ENCODE measurements around the gene CDH13. TPM values are rescaled to one million over a fixed set of nuclear protein-coding genes. Genes with fewer than 3 reads are reported as not detected.
A peak's percentile ranks its signal among the peaks of the same experiment; 100 is the strongest.

Gene CDH13
- total RNA-seq, 1 experiment from 2014 or later = 0.80 TPM

DNA sequence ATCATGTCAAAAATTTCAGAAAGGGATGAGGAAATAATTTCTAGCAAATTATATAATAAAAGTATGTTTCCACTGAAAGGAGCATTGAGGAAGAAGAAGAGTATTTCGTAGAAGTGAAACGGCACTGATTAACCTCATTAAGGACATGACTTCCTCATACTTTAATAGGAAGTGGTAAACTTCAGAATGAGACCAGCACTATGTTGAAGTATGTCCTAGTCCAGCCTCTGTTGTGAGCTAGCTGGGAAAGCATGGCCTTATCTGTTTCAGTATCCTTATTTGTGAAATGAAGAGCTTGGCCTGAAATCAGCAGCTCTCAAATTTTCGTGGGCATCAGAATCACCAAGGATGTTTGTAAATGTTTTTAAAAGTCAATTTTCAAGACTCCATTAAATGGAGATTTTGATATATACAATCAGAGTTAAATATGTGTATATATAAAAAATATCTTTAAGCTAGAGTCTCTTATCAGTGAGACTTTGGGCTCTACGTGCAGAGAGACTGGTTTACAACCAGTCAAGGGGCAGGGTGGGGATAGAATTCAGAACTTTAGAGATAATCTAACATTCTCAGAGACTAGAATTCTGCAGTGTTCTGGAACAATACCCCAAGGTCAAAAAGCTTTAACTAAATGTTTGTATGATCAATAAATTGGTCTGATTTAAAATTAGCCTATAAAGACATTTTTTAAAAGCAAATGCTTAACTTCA, 365.4 kb downstream of the CDH13 start:
- no peaks in the 10 kb centered on the region for H3K27me3 ChIP-seq (ENCODE audit: control insufficient read depth, insufficient read depth, low read length)
- no peaks in the 10 kb centered on the region for H3K36me3 ChIP-seq (replicated peaks; ENCODE audit: control insufficient read depth, insufficient read depth, low read length)
- H3K4me3 ChIP-seq (ENCODE audit: insufficient read depth, low read depth, low read length) = no peak overlapping the region
- DNase-seq = no peak

DNA sequence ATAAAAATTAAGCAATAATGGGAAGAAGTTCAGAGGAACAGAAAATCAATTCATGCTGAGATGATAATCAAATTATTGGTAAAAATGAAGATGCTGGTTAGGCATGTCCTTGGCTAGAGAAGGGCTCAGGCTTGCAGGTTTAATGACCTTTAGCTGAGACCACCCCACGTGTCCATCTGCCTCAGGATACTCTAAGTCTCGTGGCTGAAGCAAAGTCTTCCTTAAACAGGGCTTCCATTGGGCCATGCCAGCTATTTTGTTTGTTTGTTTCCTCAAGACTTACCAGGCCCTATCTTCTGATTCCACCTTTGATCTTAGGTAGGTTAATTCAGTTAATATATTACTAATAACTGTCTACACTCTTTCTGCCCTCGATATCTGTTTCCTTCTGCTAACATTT, 366.0 kb downstream of the CDH13 start:
- DNase-seq = no peak
- H3K4me3 ChIP-seq (ENCODE audit: insufficient read depth, low read depth, low read length) = no peak overlapping the region

DNA sequence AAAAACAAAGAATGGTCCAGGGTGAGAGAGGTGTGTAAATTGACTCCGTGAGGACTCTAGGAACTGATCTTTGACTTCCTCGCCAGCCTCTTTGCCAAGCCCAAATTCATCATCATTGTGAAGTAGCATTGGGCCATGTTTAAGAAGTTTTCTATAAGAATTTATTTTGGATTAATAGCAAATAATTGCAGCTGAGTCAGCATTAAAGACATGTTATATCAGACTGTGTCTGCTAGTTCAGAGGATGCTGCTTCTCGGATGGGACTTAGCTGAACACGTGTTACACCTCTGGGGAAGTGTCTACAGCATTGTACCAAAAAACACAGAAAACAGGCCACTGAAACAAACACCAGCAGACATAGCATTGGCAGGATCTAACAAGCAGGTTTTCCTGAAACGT, 366.6 kb downstream of the CDH13 start:
- no peak for DNase-seq
- Histone ChIP-seq H3K27me3 (ENCODE audit: control insufficient read depth, insufficient read depth, low read length) (no peaks in the 10 kb centered on the region), H3K4me3 (ENCODE audit: insufficient read depth, low read depth, low read length) (no peak overlapping the region), H3K36me3 (replicated peaks; ENCODE audit: control insufficient read depth, insufficient read depth, low read length) (no peaks in the 10 kb centered on the region)

More for the DNA sequence above, 366.0 kb downstream of the CDH13 start:
- Histone ChIP-seq H3K36me3 (replicated peaks; ENCODE audit: control insufficient read depth, insufficient read depth, low read length) (no peaks in the 10 kb centered on the region), H3K27me3 (ENCODE audit: control insufficient read depth, insufficient read depth, low read length) (no peaks in the 10 kb centered on the region)

DNA sequence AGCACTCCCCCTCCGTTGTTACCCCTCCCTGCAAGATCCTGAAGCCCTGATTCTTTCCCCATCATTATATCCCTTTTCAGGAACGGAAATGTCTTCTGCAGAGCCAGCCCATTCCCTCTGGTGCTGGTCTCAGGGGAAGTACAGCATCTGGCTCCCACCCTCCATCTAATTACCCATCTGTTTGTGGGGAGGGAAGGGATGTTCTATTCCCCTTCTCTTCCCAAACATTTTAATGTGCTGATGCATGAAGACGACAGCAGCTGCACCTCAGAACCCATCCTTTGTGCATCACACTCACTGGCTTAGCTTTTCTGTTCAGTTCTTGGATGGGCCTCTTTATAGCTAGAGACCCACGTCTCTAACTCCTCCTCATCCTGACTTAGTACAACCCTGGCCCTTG, 367.2 kb downstream of the CDH13 start:
- no peaks in the 10 kb centered on the region for H3K36me3 ChIP-seq (replicated peaks; ENCODE audit: control insufficient read depth, insufficient read depth, low read length)
- no peak for DNase-seq
- no peaks in the 10 kb centered on the region for H3K27me3 ChIP-seq (ENCODE audit: control insufficient read depth, insufficient read depth, low read length)
- H3K4me3 ChIP-seq (ENCODE audit: insufficient read depth, low read depth, low read length) = no peak overlapping the region

DNA sequence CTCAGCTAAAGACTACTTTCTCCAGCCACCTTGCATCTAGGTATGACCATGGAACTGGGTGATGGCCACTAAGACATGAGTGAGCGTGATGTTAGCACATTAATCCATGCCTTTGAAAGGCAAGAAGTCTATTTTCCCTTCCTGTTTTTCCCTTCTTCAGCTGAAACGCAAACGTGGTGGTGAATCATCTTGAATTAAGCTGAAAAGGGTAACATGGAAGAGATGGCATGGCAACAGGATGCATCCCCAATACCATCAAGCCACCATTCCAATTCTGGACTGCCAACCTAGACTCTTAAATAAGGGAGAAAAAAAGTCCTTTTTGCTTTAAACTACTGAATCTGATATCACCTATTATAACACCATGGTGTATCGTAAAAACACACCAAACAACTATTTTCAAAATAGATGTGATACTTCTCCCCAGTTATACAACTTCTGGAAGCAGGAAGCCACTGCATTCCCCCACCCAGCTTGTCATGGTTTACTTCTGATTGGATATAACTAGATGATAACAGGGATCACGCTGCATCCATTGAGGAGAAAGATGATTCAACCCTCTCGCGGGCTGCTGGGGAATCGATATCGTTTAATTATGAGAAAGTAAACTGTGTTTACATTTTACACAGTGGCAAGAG, 368.6 kb downstream of the CDH13 start:
- no peaks in the 10 kb centered on the region for H3K36me3 ChIP-seq (replicated peaks; ENCODE audit: control insufficient read depth, insufficient read depth, low read length)
- no peak overlapping the region for H3K4me3 ChIP-seq (ENCODE audit: insufficient read depth, low read depth, low read length)
- no peaks in the 10 kb centered on the region for H3K27me3 ChIP-seq (ENCODE audit: control insufficient read depth, insufficient read depth, low read length)
- DNase-seq = no peak

DNA sequence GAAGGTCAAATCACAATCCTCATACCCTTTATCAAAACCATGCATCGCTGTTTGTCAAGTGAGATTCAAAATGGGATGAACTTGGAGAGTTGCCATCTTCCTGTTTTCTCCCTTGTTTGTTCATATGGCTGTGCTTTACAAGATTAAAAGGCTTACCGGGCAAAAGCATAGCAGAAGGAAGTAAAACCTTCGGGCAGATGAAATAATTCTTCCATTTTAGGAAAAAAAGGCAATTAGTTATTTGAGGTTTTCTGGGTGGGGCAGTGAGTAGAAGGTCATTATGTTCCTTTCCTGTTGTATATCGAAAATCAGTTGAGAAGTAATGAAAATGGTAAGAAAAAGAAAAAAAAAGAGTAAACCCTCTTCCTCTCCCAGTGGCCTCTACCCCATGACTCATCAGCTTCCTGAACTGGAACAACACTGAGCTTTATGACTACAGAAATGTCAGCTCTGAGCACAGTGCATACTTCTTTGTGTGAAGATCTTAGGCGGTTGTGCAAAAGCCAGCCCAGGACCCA, 369.2 kb downstream of the CDH13 start:
- H3K4me3 ChIP-seq (ENCODE audit: insufficient read depth, low read depth, low read length) = no peak overlapping the region

DNA sequence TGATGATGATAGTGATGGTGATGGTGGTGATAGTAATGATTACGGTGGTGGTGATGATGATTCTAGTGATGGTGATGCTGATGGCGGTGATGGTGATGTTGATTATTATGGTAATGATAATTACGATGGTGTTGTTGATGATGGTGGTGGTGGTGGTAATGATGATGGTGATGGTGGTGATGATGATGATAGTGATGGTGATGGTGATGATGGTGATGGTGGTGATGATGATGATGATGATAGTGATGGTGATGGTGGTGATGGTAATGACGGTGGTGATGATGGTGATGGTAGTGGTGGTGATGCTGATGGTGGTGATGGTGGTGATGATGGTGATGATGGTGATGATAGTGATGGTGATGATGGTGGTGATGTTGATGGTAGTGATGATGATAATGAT, 370.0 kb downstream of the CDH13 start:
- no peak overlapping the region for H3K4me3 ChIP-seq (ENCODE audit: insufficient read depth, low read depth, low read length)
- no peaks in the 10 kb centered on the region for H3K36me3 ChIP-seq (replicated peaks; ENCODE audit: control insufficient read depth, insufficient read depth, low read length)
- no peaks in the 10 kb centered on the region for H3K27me3 ChIP-seq (ENCODE audit: control insufficient read depth, insufficient read depth, low read length)
- no peak for DNase-seq

More for the DNA sequence above, 369.2 kb downstream of the CDH13 start:
- H3K36me3 ChIP-seq (replicated peaks; ENCODE audit: control insufficient read depth, insufficient read depth, low read length) = no peaks in the 10 kb centered on the region
- no peak for DNase-seq
- H3K27me3 ChIP-seq (ENCODE audit: control insufficient read depth, insufficient read depth, low read length) = no peaks in the 10 kb centered on the region

DNA sequence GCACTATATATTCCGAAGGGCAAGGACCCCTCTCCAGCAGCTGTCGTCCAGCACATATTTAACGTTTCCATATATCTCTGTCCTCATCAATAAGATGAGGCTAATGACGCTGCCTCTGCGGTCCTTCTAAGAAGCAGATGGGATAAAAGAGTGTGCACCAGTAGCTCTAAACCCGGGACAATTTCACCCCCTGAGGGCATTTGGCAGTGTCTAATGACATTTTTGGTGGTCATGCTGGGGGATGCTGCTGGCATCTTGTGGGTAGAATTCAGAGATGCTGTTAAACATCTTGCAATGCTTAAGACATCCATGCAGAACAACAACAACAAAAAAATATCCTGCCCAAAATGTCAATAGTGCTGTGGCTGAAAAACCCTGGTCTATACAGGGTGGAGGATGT, 372.9 kb downstream of the CDH13 start:
- Histone ChIP-seq H3K36me3 (replicated peaks; ENCODE audit: control insufficient read depth, insufficient read depth, low read length) (no peaks in the 10 kb centered on the region), H3K4me3 (ENCODE audit: insufficient read depth, low read depth, low read length) (no peak overlapping the region), H3K27me3 (ENCODE audit: control insufficient read depth, insufficient read depth, low read length) (no peaks in the 10 kb centered on the region)
- no peak for DNase-seq

DNA sequence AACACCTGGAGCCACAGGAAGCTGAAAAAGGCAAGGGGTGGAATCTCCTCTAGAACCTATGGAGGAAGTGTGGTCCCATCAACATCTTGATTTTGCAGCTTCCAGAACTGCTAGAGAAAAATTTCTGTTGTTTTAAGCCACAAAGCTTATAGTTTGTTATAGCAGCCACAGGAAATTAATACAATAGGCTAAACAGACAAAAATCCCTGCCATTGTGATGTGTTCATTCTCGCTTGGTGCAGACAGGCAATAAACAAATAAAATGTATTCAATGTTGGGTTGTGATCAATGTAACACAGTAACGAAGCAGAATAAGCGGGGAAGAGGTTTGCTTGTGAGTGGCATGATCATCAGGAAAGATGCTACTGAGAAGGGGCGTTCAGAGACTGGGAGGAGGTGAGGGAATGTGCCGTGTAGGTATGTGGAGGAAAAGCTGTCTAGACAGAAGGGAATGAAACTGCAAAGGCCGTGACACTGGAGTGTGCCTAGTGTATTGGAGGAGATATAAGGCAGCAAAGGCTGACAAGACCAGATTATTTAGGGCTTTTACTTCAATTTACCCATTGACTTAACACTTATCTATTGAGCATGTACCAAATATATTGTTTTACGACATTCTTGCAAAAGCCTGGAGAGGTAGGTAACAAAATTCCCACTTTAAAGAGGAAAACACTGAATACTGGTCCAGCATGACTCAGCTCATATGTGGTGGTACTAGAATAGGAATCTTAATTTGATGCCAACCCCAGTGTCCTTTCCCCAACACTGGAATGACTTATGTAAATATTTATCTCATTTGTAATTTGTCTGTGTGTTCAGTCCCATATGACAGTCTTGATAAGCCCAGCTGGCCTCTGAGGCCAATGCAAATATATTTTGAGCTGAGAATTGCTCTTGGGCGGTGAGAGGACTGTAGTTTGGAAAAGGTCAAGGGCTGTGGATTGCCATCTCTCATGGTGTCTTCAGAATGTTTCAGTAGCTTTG, 375.9 kb downstream of the CDH13 start:
- H3K4me3 ChIP-seq (ENCODE audit: insufficient read depth, low read depth, low read length) = no peak overlapping the region
- DNase-seq = no peak
- H3K27me3 ChIP-seq (ENCODE audit: control insufficient read depth, insufficient read depth, low read length) = no peaks in the 10 kb centered on the region
- H3K36me3 ChIP-seq (replicated peaks; ENCODE audit: control insufficient read depth, insufficient read depth, low read length) = no peaks in the 10 kb centered on the region

DNA sequence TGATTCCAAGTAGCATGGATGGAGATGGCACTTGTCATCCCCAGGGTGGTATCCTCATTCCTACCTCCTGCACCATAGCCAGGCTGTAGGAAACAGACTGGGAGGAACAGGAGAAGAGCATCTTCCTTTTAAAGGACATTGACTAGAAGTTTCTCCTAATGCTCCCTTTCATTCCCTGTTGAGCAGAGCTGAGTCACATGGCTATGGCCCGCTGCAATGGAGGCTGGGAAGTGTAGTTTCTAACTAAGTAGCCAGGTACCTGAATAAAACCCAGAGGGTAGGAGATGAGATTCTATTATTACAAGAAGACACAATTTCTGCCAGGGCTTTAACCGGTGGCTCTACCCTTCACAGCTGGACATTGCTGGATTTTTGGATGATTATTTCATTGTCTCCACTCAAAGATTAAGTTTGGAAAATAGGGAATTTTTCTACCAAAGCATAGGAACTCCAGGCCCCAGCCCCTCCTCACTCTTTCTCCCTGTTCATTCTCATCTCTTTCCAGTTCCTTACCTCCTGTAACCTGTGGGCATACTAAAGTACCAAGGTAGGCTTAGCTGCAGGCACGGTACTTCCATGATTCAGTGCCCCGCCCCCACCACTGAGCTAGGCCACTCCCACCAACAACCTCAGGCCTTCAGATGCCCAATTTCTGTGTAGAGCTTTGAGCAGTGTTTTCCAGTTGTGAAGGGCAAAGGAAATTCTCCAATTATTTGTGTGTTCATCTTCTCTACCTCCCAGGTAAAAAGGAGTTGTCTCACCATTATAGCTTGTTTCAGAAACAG, 378.3 kb downstream of the CDH13 start:
- H3K36me3 ChIP-seq (replicated peaks; ENCODE audit: control insufficient read depth, insufficient read depth, low read length) = no peaks in the 10 kb centered on the region
- no peaks in the 10 kb centered on the region for H3K27me3 ChIP-seq (ENCODE audit: control insufficient read depth, insufficient read depth, low read length)
- peak; percentile 15 for DNase-seq

DNA sequence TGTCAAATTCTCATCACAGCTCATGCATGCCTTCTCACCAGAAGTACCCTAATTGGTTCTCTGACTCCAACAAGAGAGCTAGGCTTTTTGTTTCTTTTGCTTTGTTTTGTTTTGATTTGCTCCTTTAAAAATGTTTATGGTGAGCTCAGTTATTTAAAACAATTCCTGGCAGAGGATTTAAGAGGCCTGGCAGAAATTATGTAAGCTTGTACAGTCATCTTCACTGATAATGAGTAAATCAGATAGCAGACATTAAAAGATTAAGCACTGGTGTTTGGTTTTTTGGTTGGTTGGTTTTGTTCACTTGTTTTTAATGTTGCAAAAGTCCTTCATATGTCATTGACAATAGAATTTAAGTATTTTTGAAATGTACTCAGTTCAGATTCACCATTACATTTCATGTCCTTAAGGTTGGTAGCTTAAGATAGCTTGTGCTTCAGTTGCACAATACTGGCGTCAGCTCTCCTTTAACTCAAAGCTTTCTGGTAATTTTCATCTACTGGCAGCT, 378.9 kb downstream of the CDH13 start:
- no peak overlapping the region for H3K4me3 ChIP-seq (ENCODE audit: insufficient read depth, low read depth, low read length)
- H3K36me3 ChIP-seq (replicated peaks; ENCODE audit: control insufficient read depth, insufficient read depth, low read length) = no peaks in the 10 kb centered on the region
- no peak for DNase-seq
- no peaks in the 10 kb centered on the region for H3K27me3 ChIP-seq (ENCODE audit: control insufficient read depth, insufficient read depth, low read length)

More for the DNA sequence above, 378.3 kb downstream of the CDH13 start:
- H3K4me3 ChIP-seq (ENCODE audit: insufficient read depth, low read depth, low read length) = no peak overlapping the region

DNA sequence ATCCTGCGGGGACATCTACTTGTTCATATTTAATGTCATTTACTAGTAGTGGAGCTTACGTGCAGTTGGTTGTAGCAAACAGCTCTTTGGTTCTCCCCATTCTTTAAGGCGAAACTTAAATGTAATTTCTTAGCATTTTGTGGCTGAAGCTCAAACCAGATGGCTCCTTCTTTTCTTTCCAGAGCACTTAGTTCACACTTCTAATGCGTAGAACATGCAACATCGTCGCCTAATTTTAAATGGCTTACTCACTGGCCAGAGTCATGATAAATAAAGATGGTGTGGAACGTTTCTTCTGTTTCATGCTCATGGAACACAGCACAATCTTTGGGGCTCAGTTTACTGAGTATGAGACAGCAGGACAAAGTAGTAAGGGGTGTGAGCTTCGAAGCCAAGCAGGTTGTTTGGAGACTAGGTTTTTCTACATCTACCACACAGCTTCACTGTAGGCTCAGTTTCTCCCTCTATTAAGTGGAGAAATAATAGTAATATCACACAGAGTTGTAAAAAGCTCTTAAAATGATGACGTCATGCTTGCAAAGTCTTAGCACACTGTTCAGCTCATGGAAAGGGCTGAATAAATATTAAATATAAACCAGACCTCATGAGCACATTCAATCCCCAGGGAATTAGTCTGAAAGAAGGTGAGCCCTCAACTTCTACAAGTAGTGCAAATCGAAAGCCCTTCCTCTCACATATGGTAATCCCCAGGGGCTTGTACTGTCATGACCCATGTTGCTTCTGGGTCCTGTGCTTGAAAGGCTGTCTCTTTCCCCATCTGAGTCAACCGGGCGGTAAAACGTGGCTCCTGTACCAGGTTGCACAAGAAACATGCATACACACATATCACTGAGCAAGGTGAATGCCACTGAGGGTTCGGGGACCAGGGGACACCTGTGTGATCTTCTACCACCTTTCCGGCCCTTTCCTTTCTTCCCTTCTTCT, 384.3 kb downstream of the CDH13 start:
- DNase-seq = no peak
- Histone ChIP-seq H3K27me3 (ENCODE audit: control insufficient read depth, insufficient read depth, low read length) (no peaks in the 10 kb centered on the region), H3K4me3 (ENCODE audit: insufficient read depth, low read depth, low read length) (no peak overlapping the region), H3K36me3 (replicated peaks; ENCODE audit: control insufficient read depth, insufficient read depth, low read length) (no peaks in the 10 kb centered on the region)

DNA sequence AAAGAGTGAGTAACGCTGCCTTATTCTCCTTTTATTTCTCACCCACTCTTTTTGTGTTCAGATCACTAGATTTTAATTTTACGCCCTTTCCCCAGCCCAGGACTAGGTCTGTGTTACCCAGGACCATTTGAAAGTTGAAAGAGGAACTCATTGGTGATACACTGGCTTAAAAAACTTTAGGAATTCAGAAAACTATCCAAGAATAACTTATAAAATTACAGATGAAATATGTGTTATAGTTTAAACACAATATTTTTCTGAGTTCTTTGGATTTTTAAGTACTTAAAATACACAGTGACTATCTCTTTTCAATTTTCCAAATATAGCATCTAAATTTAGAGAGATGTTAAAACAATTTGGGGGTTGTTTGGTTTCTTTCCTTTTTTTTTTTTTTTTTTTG, 385.2 kb downstream of the CDH13 start:
- Histone ChIP-seq H3K27me3 (ENCODE audit: control insufficient read depth, insufficient read depth, low read length) (no peaks in the 10 kb centered on the region), H3K4me3 (ENCODE audit: insufficient read depth, low read depth, low read length) (no peak overlapping the region), H3K36me3 (replicated peaks; ENCODE audit: control insufficient read depth, insufficient read depth, low read length) (no peaks in the 10 kb centered on the region)
- DNase-seq = no peak
